Kidney capillary endothelial cell (primary cell): ENCODE results near the gene KISS1.

Experiments
- DNase-seq: peaks from one replicate; pipeline ENCODE4 v3.0.0-alpha.2; 2018; ENCODE audit warnings: low spot score

Gene KISS1

GRCh38 chr1:204217648-204218000 lies 21.3 kb upstream of the KISS1 start:
- DNase-seq: no peak

- no peak for DNase-seq
Measured at GRCh38 chr1:204216880-204217647, 20.8 kb upstream of the KISS1 start.

GRCh38 chr1:204216236-204216635 lies 19.9 kb upstream of the KISS1 start:
- no peak for DNase-seq

- peak; percentile 65 for DNase-seq
Measured at GRCh38 chr1:204213668-204214662, 17.7 kb upstream of the KISS1 start, which contains the start of gene GOLT1A. GOLT1A (minus strand) TSS chr1:204213988; CDS start chr1:204213906, 82 bp downstream.

- DNase-seq: no peak
Measured at GRCh38 chr1:204212715-204213114, 16.4 kb upstream of the KISS1 start.

- no peak for DNase-seq
Measured at GRCh38 chr1:204211046-204211445, 14.8 kb upstream of the KISS1 start.

- DNase-seq: peak; percentile 48
Measured at GRCh38 chr1:204207136-204207616, 10.9 kb upstream of the KISS1 start.

- no peak for DNase-seq
Measured at GRCh38 chr1:204206121-204206520, 9.8 kb upstream of the KISS1 start.

- DNase-seq: no peak
Measured at GRCh38 chr1:204205486-204205885, 9.2 kb upstream of the KISS1 start.

GRCh38 chr1:204204944-204205343 lies 8.7 kb upstream of the KISS1 start:
- DNase-seq: no peak

- DNase-seq: no peak
Measured at GRCh38 chr1:204203206-204203767, 7.0 kb upstream of the KISS1 start.

GRCh38 chr1:204202481-204202880 lies 6.2 kb upstream of the KISS1 start:
- DNase-seq: no peak

GRCh38 chr1:204201348-204202040 lies 5.2 kb upstream of the KISS1 start:
- DNase-seq: no peak

- DNase-seq: no peak
Measured at GRCh38 chr1:204199579-204199978, 3.3 kb upstream of the KISS1 start.

GRCh38 chr1:204198348-204199340 lies 2.4 kb upstream of the KISS1 start:
- peak; percentile 90 for DNase-seq

GRCh38 chr1:204197068-204197467 lies 777 bp upstream of the KISS1 start:
- no peak for DNase-seq

- DNase-seq: no peak
Measured at GRCh38 chr1:204194771-204195170, 1.5 kb downstream of the KISS1 start.

GRCh38 chr1:204194080-204194479 lies 2.2 kb downstream of the KISS1 start:
- DNase-seq: no peak

- no peak for DNase-seq
Measured at GRCh38 chr1:204192589-204193352, 3.5 kb downstream of the KISS1 start.

- no peak for DNase-seq
Measured at GRCh38 chr1:204192046-204192445, 4.2 kb downstream of the KISS1 start.
